Peyer's patch (tissue), 4 donors: ENCODE data around the gene CD302.

ENCODE experiments used
- CTCF ChIP-seq, 6 experiments: fragments of 450-650 bp in 4 of 6; fragments of 200-600 bp in 2 of 6; sonication (generic) in 1 of 6; IDR thresholded peaks; one replicate each; pipeline ENCODE4 v1.5.1; 2017 to 2019; ENCODE audit warnings: antibody characterized with exemption in 6 of 6, mild to moderate bottlenecking in 3 of 6, moderate library complexity in 1 of 6
- POLR2A ChIP-seq, 2 donors: fragments of 450-650 bp; IDR thresholded peaks; one replicate each; pipeline ENCODE4 v1.5.1; 2017; ENCODE audit warnings: antibody characterized with exemption in 2 of 2, mild to moderate bottlenecking in 2 of 2, moderate library complexity in 2 of 2

- TF ChIP-seq CTCF (IDR thresholded peaks at IDR 0.05): no peak
- TF ChIP-seq POLR2A (IDR thresholded peaks at IDR 0.05): no peak
These were observed 55.2 kb downstream of the CD302 start for GRCh38 chr2:159742846-159743245.
